Activated CD8-positive, alpha-beta memory T cell treated with anti-CD3 and anti-CD28 coated beads for 36 hours (primary cell): ENCODE data around the gene DNASE2B. TPM values are rescaled to one million over a fixed set of nuclear protein-coding genes. Genes with fewer than 3 reads are reported as not detected.

Source experiments
- CTCF ChIA-PET: fragments of 350-600 bp; sonication (Branson Sonifier 250); formaldehyde crosslinking; loops from one replicate; lab custom pipeline; 2021; ENCODE audit warnings: antibody characterized with exemption; lab: Charles Lee
- POLR2A ChIA-PET: fragments of 350-600 bp; sonication (Branson Sonifier 250); formaldehyde crosslinking; loops from one replicate; lab custom pipeline; 2021; ENCODE audit warnings: antibody characterized with exemption; lab: Charles Lee
- total RNA-seq, 2 experiments: library from RNA; stranded (reverse); gene quantifications; one replicate each; pipeline ENCODE4 v1.2.3, GENCODE V29; 2021

DNASE2B gene
- total RNA-seq, 2 experiments from 2014 or later, result not detected

- ChIA-PET CTCF (interaction anchor here (1.2 kb wide), 1 partner anchor 9 kb away, joined by 3 read pairs; the partner anchor contains the start of gene DNASE2B), POLR2A (no interaction called here)
Observed at GRCh38 chr1:84407524-84407923, 9.2 kb downstream of the DNASE2B start.

DNA sequence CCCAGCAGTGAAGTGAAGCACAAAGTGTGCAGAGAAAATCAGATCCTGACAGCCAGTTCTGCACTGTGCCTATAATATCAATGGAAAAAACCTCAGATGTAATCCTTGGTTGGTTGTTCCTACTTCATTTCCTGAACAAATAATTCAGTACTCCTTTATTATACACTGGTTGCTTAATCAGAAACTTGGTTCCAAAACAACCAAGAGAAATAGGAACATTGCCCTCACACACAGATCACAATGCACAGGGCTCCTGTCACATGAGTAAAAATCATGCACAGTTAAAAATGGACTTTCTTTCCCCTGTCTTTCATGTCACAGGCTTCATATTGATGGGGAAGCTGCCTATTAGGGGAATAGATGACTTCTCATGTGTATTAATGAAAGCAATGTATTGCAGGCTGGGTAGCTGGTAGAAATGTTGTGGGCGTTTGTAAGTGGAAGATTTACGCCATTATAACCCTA is 9.7 kb downstream of the DNASE2B start:
- ChIA-PET CTCF (no interaction called here), POLR2A (no interaction called here)

DNA sequence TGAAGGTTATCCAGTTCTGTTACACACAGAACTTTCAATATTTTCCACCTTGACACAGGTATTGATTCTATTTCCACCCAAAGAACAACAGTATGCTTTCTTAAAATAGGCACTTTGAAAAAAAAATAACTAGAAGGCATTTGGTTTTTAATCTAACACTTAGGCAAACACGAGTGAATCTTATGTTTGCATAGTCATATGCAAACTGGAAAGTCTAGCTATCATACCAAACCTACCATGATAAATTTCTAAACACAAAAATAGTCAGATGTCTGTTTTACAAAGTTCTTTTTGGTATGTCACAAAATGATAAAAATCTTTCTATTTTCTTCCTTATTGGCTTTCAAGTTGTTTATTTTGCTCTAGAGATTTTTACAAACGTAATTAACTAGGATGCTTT is 11.6 kb downstream of the DNASE2B start:
- CTCF ChIA-PET, result interaction anchor here (1.7 kb wide), 1 partner anchor 25 kb away, joined by 3 read pairs; no protein-coding TSS in a partner anchor
- POLR2A ChIA-PET, result no interaction called here

DNA sequence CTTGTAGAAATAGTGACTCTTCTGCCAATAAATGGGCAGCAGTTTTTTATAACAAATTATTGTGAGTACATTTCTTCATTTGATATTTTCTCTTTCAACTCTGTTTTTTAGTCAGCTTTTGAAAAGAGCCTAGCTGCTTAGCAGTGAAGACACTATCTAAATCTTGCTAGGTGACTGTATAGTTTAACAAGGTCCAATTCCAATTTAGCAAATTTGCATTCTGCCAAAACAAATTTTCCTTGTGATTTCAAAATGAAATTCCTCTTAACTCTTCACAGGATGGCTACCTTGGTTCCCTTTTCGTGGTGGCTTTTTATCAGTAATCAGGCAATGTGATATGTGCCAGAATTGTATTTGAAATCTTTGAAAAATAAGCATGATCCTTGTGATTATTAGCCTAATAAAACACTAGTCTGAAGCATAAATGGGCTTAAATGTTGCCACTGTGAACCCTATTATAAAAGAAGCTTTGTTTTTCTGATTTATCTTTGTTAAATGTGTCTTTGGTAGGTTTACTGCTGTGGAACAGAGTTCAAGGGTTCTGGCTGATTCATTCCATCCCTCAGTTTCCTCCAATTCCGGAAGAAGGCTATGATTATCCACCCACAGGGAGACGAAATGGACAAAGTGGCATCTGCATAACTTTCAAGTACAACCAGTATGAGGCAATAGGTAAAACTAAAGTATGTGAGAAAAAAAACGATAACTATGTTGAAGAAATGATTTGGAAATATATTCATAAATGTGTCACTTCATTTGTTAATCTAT is 12.2 kb downstream of the DNASE2B start:
- ChIA-PET CTCF (interaction anchor here (1.7 kb wide), 1 partner anchor 25 kb away, joined by 3 read pairs; no protein-coding TSS in a partner anchor), POLR2A (no interaction called here)

GRCh38 chr1:84412316-84412942 is 14.1 kb downstream of the DNASE2B start:
- POLR2A ChIA-PET, result no interaction called here
- CTCF ChIA-PET, result no interaction called here

DNA sequence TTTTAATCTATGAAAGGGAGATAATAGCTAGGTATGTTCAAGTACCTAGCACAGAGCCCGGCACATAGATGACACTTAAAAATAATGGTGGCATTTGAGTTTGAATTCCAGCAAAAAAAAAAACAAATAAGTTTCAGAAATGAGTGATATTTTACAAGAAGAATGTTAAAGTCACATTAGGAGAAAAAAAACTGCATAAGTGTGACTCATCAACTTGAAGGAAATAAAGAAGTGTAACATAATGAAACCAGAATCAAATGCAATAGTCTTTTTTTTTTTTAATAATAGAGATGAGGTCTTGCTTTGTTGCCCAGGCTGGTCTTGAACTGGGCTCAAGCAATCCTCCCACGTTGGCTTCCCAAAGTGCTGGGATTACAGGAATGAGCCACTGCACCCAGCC is 17.1 kb downstream of the DNASE2B start:
- POLR2A ChIA-PET, result no interaction called here
- CTCF ChIA-PET, result no interaction called here

GRCh38 chr1:84422909-84423308 is 24.6 kb downstream of the DNASE2B start:
- ChIA-PET CTCF (no interaction called here), POLR2A (no interaction called here)

- CTCF ChIA-PET, result no interaction called here
- POLR2A ChIA-PET, result no interaction called here
Observed at GRCh38 chr1:84424513-84425149, 26.3 kb downstream of the DNASE2B start.

GRCh38 chr1:84425150-84425896 is 27.0 kb downstream of the DNASE2B start:
- CTCF ChIA-PET, result no interaction called here
- POLR2A ChIA-PET, result no interaction called here

DNA sequence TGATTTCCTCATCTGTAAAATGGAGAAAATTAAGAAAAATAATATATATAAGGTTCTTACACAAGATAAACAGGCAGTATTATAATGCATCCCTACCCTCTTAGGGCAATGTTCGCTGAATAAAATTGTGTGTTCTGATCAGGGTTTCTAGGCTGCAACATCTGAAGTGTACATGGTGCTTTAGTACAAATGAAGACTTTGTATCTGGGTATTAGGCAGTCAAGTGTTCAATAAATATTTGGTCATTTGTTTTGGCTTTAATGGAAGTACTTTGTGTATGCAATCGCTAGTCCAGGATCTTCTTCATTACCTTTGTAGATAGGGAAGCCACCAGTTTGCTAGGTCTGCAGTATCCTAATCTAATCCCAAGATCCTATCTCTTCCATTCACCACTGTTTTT is 28.1 kb downstream of the DNASE2B start:
- ChIA-PET CTCF (no interaction called here), POLR2A (no interaction called here)

GRCh38 chr1:84427250-84428188 is 29.2 kb downstream of the DNASE2B start:
- ChIA-PET POLR2A (no interaction called here), CTCF (no interaction called here)

DNA sequence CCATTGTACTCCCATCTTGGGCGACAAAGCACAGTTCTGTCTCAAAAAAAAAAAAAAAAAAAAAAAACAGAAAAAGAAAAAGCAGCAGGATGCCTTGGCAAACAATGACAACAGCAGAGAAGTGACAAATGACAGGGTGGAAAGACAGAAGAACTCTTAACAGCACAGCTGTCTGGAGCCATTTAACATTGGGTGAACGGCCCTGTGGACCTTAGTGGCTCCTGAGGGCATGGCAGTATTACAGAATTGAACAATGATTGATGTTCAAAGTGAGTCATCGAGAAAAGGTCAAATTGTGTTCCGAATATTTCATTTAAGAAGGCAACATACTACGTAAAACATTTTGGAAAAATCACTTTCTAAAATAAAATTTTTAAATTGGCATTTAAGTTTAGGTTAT is 30.0 kb downstream of the DNASE2B start:
- ChIA-PET POLR2A (no interaction called here), CTCF (interaction anchor here (0.5 kb wide), 1 partner anchor 153 kb away, joined by 4 read pairs; no protein-coding TSS in a partner anchor)

GRCh38 chr1:84429231-84429630 is 30.9 kb downstream of the DNASE2B start:
- CTCF ChIA-PET, result no interaction called here
- POLR2A ChIA-PET, result no interaction called here

DNA sequence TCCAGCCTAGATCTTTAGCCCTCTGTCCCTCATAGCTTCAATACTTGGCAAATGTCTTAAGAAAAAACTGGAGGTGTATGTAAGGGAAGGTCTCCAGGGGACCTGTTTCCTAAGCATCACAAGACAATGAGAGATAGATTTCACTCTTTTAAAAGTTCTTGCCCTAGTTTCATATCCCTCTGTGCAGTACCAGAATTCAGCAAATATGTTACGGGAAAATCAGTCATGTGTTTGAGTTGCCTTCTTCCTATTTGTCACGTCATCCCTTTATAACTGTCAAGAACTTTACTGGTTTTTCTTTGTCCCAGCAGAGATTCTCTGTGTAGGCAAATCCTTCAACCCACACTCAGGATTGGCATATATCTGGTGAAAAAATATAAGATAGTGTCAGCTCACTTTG is 32.3 kb downstream of the DNASE2B start:
- ChIA-PET POLR2A (no interaction called here), CTCF (no interaction called here)

- CTCF ChIA-PET, result interaction anchor here (0.6 to 2.9 kb wide), 7 partner anchors 72 to 339 kb away, joined by 3 to 23 read pairs (median 4); partner anchors contain the start of genes GNG5 and SPATA1
- POLR2A ChIA-PET, result interaction anchor here (0.6 to 0.7 kb wide), 2 partner anchors 140 to 191 kb away, joined by 3 to 4 read pairs; no protein-coding TSS in a partner anchor
Observed at GRCh38 chr1:84433258-84434080, 35.2 kb downstream of the DNASE2B start.

DNA sequence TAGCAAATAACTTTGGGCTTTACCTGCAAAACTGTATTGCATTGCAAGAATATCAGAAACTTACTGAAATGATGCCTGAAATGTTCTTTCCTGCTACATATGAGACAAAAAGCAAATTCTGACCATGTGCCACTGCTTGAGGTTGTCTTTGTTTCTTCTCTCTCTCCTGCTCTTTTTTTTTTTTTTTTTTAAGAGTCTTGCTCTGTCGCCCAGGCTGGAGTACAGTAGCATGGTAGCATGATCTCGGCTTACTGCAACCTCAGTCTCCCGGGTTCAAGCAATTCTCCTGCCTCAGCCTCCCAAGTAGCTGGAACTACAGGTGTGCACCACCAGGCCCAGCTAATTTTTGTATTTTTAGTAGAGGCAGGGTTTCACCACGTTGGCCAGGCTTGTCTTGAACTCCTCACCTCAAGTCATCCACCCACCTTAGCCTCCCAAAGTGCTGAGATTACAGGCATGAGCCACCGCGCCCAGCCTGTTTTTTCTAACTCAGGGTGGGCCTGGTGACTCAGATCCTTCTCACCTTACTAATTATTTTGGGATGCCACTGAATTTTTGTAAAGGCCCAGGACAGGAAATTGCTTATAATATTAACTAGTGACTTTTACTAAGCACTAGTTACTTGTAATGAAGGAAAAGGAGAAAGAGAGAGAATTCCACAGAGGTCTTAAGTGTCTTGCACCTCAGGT is 35.9 kb downstream of the DNASE2B start:
- POLR2A ChIA-PET, result interaction anchor here (0.6 to 0.7 kb wide), 3 partner anchors 139 to 978 kb away, joined by 3 to 4 read pairs (median 4); no protein-coding TSS in a partner anchor

More for the DNA sequence above, 35.9 kb downstream of the DNASE2B start:
- CTCF ChIA-PET, result interaction anchor here (0.7 to 2.9 kb wide), 9 partner anchors 34 to 463 kb away, joined by 3 to 23 read pairs (median 4); partner anchors contain the start of genes GNG5 and SPATA1
